ENCODE data around the gene GPR68. TPM values are rescaled to one million over a fixed set of nuclear protein-coding genes. Genes with fewer than 3 reads are reported as not detected.
"Not testable (repeated sequence)": the region's sequence is repeated elsewhere in the genome, so short reads cannot be mapped to it uniquely, and the experiment has no call there.

GPR68 gene
- total RNA-seq, 1 donor from 2014 or later, result 0.67 TPM

DNA sequence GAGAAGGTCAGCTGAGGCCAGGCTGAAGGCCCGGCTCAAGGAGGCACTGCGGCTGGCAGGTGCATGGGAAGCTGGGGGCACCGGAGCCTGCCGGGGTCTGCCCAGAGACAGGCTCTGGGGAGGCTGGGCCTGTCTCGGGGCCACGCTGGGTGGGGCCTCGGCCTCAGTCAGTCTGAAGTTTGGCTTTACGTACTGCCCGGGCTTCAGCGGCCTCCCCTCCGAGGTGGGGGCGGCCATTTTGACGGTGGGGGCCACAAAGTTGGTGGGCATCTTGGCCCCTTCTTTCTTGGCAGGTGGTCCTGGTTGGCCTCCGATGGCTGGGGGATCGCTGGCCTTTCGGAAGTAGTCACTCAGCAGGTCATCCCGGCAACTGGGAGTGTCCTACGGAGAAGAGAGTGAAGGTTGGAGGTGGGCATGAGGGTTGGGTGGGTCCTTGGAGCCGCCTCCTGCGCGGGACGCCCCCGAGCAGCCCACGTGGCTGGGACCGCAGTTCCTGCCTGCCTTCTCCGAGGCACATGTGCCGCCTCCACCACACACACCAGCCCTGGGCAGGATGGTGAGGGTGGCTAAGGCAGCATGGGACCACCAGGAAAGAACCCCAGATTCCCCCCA, 28.9 kb upstream of the GPR68 start:
- DNase-seq (ENCODE audit: low spot score), result no peak

DNA sequence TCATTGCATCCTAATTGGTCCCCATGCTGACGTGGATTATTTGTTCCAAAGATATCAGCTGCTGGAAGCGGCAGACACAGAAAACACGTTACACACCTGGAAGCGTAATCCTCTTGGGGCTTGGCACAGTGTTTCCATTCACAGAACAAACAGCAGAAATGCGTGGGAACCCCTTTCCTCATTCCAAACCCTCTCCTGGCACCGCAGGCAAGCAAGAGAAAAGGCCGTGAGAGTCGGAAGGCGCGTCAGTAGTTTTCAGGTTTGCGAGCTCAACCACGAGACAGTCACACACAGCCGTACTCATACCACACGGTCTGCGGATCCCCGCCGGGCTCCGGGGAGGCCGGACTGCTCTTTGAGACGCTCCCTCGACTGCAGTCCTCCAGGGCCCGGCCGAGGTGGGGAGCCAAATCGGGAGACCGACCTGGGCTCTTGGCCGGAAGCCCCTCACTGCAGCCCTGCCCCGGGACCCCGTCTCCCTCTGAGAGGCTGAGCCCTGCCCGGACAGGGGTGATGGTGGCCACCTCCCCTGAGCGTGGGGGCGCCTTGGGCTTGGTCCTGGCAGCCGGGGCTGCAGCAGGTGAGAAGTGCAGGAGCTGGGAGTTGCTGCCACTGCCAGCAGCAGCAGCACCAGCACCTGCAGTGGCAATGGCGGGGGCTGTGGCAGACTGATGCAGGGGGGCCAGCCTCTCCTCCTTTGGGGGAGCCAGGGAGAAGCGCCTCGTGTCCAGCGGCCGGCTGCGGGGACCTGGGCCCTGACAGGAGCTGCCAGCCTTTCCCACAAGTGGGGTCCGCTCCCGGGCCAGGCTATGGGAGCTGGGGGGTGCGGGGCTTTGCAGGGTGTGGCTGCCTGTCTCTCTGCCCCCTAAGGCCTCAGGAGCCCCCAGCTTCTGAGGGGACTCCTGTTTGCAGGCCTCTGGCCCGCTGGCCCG, 28.1 kb upstream of the GPR68 start:
- no peak for DNase-seq (ENCODE audit: low spot score)

DNA sequence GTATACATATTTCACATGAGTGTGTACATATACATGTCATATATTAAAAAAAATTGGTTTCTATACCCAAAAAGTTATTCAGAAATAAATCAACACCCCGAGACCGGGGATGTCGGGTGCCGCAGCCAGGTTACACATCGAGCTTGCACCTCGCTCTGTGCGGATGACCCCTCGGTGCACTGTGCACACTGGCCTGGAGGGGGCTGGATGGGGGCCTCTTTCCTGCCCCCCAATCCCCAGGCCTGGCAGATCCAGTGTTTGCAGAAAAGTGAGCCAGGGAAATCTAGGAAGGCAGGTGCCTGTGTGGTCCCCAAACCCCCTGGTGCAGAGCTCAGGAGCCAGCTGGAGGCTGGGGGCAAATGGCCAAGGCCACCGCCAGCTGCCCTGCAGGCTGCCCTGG, 27.1 kb upstream of the GPR68 start:
- DNase-seq (ENCODE audit: low spot score), result no peak

DNA sequence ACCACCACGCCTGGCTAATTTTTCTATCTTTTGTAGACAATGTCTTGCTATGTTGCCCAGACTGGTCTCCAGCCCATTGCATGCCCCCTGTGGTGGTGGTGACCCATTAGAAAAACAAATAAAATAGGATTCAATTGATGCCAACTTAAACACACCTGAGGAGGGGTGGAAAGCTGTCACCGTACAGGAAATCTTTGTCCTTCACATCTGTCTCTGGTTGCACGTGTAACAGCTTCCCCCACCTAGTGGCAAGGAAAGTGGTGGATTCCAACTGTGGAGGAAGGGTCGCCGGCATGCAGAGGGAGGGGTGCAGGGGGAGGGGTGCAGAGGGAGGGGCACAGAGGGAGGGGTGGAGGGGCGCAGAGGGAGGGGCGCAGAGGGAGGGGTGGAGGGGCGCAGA, 26.1 kb upstream of the GPR68 start:
- no peak for DNase-seq (ENCODE audit: low spot score)

DNA sequence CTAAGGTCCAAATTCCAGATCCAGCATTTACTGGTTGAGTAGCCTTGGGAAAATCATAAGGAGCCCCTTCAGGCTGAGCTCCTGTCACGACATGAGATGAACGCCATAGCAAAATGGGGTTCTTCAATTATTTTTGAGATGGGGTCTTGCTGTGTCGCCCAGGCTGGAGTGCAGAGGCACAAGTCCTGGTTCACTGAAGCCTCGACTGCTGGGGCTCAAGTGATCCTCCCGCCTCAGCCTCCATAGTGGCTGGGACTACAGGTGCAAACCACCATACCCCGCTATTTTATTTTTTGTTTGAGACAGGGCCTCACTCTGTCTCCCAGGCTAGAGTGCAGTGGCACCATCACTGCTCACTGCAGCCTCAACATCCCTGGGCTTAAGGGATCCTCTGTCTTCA, 25.7 kb upstream of the GPR68 start:
- DNase-seq (ENCODE audit: low spot score), result no peak

DNA sequence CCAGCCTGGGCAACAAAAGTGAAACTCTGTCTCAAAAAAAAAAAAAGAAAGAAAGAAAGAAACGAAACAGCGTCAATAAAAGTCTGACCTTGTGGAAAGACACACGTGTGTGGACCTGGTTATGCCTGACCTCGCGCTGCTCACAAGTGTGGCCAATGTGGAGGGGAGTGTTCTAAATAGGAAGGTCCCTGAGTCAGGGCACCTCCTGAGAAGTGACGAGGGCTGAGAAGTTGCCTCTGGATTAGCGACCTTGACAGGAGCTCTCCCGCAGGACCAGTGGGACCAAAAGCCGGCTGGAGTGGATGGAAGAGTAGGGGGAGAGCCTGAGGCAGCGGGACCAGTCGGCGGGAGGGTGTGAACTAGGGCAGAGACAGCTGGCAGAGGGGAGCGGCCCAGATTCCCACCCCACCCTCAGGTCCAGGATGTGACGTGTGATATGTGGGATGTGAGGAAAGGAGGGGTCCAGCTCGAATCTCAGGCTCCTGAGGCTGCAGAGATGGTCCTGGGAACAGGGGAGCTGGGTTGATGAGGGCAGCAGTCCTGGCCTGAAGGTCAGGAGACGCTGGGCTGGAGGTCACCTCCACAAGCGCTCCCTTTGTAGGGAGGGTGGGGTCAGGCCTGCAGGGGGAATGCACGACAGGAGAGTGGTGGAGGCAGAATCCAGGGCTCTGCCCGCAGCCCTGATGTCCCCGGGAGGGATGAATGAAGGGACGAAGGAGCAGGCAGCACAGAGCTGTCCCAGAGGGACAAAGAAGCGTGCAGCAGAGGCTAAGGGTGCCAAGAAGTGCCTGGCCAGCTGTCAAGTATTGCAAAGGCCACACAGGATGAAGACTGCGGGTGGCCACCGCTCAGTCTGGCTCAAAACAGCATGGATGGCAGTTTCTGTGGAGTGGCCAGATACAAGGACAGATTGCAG, 24.8 kb upstream of the GPR68 start:
- DNase-seq (ENCODE audit: low spot score), result no peak

DNA sequence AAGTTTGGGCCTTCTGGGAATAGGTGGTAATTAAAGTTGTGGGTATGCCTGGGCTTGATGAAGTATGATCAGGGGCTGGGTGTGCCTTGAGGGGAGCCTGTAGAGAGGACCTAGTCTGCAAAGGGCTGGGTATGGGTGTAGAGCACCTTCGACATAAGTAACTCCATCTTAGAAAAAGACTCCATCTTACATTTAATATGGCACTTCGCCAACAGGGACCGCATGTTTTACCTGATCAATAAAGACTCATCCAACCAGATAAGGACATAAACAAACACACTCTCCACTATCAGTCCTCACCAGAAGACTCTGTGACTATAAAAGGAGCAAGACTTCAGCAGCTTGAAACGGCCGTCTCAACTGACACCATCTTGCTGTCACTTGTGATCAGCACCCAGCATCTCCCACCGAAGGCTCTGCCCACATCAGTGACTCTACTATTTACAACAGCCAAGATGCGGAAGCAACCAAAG, 23.5 kb upstream of the GPR68 start:
- DNase-seq (ENCODE audit: low spot score), result no peak

DNA sequence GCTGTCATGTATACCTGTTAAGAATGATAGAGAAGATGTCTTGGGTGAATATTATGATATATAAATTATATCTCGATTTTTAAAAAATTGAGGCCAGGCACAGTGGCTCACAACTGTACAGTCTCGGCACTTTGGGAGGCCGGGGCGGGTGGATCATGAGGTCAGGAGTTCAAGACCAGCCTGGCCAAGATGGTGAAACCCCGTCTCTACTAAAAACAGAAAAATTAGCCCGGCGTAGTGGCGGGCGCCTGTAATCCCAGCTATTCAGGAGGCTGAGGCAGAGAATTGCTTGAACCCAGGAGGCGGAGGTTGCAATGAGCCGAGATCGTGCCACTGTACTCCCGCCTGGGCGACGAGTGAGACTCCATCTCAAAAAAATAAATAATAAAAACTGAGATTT, 21.8 kb upstream of the GPR68 start:
- DNase-seq (ENCODE audit: low spot score), result not testable (repeated sequence)

DNA sequence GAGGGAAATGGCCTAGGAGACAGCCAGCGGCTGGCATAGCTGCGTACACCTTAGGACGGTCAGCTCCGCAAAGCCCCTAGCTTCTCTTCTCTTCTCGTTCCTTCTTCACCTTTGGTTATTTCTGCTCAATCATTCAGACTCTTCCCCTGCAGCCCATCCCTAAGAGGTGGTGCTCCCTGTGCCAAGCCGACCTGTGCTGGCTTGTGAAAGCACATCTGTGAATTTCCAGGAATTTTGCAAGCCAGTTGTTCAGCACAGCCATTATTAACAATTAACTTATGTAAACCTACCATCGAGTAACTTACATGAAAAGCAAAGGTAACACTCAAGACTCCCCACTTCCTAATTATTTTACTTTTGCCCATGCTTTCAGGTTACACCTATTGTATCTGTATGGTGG, 20.9 kb upstream of the GPR68 start:
- no peak for DNase-seq (ENCODE audit: low spot score)

DNA sequence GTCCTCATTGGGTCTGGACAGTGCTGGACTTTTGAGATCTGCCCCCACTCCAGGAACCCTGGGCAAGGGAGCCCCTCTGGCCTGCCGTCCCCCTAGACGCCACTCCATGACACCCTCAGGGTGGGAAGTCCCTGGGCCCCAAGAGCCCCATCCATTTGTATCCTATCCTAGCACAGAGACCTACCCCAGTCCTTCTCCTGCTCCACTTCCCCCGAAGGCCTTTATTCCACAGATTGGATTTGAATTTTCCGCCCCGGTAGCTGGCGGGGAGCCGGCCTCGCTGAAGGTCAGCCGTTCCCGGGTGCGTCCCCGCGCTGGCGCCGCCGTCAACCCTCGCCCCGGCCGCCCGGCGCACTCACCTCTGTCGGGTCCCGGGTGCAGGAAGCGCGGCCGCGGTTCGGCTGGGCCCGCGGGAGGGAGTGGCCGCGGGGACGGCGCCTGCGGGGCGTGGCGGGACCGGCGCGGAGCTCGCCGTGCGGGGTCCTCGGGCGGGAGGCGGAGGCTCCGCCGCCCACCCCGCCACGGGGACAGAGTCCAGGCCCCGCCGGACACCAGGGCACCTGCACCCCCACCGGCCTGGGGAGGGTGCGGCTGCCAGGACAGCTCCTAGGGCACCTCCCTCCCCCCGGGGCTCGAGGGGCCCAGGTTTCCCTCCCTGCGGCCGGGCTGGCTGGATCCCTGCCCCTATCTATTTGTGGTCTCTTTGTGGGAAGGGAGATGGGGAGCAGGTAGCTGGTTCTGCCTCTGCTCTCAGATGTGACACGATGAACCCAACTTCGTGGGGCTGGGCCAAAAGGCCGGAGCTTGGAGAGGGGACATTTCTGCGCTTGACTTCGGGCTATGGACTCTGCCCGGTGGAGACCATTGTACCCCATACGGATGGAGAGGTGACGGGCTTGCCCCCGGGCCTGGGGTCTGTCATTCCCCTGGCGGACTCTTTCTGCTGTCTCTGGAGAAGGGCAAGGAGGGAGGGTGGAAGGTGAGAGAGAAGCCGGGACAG, 19.9 kb upstream of the GPR68 start:
- no peak for DNase-seq (ENCODE audit: low spot score)

DNA sequence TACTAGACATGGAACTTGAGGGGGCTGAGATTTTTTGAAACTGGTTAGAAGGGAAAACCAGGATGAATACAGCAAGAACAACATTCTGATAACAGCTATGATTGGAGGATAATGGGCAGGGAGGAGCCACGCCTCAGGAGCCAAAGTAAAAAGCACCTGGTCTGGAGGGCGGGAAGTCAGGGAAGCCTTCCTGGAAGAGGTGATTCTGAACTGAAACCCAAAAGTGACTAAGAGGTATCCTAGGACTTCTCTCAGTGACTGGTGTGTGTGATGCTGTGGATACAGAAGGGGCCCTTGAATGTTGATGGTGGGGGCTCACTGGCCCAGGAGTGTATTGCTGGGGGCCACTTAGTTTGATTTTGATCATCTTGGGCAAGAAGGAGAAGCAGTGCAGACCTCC, 18.8 kb upstream of the GPR68 start:
- no peak for DNase-seq (ENCODE audit: low spot score)

DNA sequence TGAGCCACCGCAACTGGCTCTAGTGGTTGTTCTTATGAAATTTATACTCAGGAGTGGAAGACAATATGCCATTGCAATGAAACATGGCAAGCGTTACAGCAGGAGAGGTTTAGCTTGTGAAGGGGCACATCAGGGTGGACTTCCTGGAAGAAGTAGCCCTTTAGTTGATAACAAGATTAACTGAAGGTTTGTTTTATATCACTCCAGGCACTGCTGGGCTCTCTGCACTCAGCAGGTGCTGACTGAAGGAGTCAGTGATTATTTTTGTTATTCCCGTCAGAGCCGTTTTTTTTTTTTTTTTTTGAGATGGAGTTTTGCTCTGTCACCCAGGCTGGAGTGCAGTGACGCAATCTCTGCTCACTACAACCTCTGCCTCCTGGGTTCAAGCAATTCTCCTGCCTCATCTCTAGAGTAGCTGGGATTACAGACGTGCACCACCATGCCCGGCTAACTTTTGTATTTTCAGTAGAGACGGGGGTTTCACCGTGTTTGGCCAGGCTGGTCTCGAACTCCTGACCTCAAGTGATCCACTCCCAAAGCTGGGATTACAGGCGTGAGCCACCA, 17.6 kb upstream of the GPR68 start:
- no peak for DNase-seq (ENCODE audit: low spot score)

DNA sequence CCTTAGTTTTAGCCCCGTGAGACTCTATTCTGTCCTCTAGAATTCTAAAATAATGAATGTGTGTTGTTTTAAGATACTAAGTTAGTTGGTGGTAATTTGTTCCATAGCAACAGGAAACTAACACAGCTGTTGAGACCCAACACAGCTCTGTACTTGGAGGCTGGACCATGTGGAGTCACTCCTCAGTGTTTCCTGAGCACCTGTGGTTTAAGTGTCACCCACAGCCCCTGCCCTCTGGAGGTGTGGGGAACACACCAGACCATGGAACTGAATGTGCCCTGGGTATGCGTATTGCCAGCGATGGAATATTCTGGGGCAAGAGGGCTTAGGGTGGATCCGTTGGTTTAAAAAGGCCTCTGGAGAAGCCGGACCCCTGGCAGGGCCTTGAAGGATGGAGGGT, 16.6 kb upstream of the GPR68 start:
- no peak for DNase-seq (ENCODE audit: low spot score)

DNA sequence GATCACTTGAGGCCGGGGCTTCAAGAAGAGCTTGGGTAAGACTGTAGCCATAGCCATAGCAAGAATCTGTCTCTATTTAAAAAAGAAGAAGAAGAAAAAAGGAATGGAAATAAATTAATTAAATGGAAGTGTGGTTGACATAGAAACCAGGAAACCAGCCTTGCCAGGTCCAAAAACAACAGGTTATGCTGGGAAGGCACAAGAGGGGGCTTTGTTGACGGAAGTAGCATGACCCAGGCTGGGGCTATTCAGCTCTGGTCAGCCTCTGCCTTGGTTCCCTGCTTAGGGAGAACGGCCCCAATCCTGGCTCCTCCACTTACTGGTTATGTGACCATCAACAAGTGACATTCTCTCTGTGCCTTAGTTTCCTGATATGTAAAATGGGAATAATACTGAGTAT, 14.4 kb upstream of the GPR68 start:
- no peak for DNase-seq (ENCODE audit: low spot score)

DNA sequence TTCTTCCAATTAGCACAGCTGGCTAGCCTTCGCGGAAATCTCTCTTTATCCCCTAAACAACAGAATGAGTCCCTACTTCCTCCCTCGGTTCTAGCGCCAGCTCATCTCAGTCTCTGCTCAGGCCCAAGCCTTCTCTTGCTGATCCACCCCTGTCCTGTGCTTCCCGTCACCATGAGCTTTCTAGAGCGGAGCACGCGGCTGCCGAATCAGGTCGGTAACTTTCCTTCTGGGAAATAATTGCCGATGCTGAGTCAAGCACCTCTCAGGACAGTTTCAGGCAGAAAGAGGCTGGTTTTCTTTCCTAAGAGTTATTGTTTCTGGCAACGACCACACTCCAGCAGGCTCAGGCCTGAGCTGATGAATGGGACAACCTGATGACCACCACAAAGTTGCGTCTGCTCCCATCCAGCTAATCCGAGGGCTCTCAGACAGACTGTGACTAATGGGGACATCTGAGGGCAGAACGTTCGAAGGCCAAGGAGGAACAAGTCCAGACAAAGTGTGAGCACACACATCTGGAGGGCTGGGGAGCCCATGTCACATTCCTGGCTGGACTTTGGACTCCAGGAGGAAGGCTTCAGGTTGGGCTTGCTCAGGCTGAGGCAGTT, 13.6 kb upstream of the GPR68 start:
- DNase-seq (ENCODE audit: low spot score), result no peak

DNA sequence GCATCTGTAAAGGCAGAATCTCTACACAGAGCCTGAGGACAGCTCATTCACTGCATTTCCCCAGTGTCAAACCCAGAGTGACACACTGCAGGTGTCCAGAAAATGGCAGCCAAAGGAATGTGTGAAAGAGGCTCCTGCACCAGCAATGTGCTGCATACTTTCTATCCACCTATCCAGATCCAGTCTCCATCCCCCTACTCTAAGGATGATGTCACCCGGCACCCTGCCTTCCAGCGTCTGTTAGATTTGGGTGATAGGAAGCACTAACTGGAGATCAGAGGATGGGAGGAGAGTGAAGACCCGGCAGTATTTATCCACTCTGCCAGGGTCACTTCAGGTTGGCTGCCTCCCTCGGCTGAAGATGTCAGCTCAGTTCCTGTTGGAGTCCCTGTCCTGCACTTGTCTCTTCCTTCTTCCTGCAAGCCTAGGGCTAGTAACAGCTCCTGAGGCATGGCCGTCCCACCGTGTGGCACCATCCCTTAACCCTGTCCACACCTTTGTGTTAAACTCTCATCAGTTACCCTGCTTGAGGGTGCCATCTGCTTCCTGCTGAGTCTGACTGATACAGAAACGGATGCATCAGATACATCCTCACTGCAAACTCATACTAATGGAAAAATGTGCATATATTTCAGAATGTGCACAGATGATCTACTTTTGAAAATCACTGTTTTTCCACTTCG, 13.0 kb upstream of the GPR68 start:
- no peak for DNase-seq (ENCODE audit: low spot score)

DNA sequence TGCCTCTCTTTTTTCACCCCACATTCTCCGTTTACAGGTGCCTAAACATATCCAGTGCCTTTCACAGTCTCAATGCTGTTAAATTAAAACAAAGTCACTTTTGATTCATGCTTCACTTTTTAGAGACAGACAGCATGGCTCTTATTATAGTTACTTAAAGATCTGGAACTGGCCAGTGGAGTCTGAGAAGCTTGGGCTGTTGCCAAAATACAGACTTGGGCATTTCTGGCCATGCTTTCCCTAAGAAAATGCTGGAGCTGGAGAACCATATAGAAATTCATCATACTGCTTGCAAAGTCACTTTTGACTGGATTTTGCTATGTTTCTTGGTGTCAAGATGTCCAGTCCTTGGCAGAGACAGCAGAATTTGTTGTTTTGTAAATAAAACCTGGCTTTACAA, 12.2 kb upstream of the GPR68 start:
- DNase-seq (ENCODE audit: low spot score), result no peak

DNA sequence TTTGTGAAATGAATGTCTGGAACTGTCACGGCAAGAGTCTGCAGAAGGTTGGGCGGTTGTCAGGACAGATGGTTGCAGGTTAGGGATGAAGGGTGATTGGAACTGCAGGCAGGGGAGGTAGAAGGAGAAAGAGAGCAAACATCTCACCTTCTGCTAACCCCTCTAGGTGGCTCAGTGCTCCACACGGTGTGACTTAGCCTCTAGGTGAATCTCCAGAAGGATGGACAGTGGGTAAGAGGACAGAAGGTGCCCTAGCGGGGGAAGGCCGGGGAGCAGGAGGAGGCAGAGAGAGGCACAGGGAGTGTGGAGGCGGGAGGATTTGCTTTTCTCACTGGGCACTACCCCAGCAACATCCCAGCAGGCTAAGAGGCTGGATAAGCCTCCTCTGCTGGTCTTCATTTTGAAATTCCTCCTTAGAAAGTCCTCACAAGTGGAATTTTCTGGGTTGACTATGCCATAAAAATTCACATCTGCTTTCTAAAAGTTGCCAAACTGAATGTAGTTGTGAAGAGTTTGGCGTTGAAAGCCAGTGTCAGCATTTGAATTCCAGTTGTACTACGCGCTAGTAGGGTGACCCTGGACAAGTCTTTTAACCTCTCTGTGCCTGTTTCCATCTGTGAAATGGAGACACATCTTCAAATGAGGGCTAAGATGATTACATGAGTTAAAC, 10.7 kb upstream of the GPR68 start:
- DNase-seq (ENCODE audit: low spot score), result no peak

DNA sequence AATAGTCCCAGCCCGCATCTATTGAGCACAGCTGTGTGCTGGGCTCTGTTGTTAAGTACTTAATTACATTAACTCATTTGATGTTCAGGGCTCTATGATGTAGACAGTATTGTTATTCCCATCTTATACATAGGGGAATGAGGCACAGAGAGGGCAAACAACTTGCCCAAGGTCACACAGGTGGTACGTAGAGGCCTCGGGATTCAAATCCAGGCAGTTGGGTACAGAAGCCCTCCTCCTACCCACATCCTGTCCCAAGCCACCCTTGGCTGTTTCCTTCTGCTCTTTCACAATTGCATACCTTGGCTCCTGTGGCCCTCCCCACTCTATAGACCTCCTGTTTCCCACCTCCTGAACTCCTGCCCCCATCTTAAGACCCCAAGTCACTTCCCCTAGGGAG, 10.0 kb upstream of the GPR68 start:
- no peak for DNase-seq (ENCODE audit: low spot score)

Measured in mesenteric fat pad (tissue), 1 donor.